Stimulated activated CD4-positive, alpha-beta T cell treated with anti-CD3 and anti-CD28 coated beads, Interleukin-1b, Interleukin-23, amount 100 ng/mL, for 48 hours (primary cell): ENCODE measurements around the gene ADCY4.
A peak's percentile ranks its signal among the peaks of the same experiment; 100 is the strongest.

ENCODE experiments used
- DNase-seq: peaks from one replicate; pipeline ENCODE4 v3.0.0-alpha.2; 2020

ADCY4 gene

GRCh38 chr14:24314377-24315193, 20.3 kb downstream of the ADCY4 start:
- DNase-seq, result no peak

- DNase-seq, result no peak
Observed at GRCh38 chr14:24313913-24314312, 21.0 kb downstream of the ADCY4 start.

- DNase-seq, result no peak
Observed at GRCh38 chr14:24312736-24313507, 21.9 kb downstream of the ADCY4 start.

DNA sequence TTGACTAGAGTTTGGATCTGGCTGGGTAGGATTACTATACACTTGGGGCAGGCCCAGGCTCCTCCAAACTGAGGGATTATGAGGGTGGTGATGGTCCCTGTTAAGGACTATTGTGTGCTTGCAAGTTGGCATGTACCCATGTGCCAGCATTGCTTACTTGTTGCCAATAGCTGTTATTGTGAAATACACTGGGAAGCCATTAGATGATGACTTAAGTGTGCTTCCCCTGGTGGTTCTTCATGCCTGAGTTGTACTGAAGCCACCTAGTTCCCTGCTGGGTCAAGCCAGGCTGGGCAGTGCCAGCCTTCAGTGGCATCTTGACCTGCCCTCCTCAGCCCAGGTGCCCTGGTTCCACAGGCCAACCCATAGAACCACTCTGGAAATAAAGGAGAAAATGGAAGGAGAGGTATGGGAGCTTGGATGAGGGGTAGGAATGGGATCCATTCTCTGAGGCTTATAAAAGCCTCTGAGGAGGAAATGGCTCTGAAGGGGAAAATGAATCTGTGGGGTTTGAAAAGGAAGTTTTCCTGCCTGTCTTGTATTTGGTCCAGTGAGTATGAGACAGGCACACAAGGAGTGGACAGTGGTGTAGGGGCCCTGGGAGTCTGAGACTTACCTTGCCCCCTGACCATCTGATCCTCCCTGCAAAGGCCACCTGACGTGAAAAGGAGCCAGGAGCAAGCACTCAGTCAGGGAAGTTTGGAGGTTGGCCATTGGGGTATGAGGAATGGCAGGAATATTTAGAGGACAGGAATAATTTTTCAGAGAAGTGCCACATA, 22.8 kb downstream of the ADCY4 start:
- DNase-seq, result no peak

DNA sequence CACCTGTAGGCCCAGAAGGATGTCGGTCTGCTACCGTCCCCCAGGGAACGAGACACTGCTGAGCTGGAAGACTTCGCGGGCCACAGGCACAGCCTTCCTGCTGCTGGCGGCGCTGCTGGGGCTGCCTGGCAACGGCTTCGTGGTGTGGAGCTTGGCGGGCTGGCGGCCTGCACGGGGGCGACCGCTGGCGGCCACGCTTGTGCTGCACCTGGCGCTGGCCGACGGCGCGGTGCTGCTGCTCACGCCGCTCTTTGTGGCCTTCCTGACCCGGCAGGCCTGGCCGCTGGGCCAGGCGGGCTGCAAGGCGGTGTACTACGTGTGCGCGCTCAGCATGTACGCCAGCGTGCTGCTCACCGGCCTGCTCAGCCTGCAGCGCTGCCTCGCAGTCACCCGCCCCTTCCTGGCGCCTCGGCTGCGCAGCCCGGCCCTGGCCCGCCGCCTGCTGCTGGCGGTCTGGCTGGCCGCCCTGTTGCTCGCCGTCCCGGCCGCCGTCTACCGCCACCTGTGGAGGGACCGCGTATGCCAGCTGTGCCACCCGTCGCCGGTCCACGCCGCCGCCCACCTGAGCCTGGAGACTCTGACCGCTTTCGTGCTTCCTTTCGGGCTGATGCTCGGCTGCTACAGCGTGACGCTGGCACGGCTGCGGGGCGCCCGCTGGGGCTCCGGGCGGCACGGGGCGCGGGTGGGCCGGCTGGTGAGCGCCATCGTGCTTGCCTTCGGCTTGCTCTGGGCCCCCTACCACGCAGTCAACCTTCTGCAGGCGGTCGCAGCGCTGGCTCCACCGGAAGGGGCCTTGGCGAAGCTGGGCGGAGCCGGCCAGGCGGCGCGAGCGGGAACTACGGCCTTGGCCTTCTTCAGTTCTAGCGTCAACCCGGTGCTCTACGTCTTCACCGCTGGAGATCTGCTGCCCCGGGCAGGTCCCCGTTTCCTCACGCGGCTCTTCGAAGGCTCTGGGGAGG, 23.9 kb downstream of the ADCY4 start, which contains the start of gene LTB4R:
TSS of gene LTB4R (plus strand) at position 857 of the 959 bp plus-strand sequence. CDS start 4,150 bp downstream, outside the sequence.
- peak; percentile 59 for DNase-seq

- no peak for DNase-seq
Observed at GRCh38 chr14:24310265-24310645, 24.6 kb downstream of the ADCY4 start.

- no peak for DNase-seq
Observed at GRCh38 chr14:24309538-24310264, 25.2 kb downstream of the ADCY4 start, which contains the start of gene LTB4R2. Gene LTB4R2, plus strand, starts transcription at chr14:24310140. Its CDS starts 525 bp downstream, at chr14:24310665.

DNA sequence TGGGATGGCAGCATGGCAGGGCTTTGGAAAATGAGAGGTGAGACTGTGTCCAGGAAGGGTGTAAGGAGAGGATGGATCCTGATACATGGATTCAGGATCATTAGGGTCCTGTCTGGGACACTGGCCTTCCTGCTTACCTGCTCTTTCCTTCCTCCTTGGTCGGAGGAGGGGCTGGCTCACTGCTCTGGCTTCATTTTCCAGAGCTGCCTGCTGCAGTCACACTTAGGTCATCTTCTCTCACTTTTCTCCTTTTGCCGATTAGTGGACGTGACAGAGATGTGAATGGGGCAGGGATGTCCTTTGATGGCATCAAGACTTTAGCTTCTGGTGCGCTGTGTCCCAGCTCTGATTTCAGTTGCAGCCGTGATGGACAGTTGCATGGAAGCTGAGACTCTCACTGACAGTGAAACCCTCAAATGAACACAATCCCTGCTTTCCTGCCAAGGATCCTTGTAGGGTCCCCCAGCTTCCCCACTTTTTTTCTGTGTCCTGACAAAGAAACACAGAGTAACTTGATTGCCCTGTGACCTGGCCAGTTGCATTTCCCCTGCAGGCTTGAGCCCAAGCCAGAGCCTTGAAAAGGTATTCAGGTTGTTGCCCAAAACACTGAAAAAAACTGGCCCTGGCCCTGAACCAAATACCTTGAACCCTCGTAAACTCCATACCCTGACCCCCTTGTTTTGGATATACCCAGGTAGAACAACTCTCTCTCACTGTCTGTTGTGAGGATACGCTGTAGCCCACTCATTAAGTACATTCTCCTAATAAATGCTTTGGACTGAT, 26.3 kb downstream of the ADCY4 start:
- DNase-seq, result no peak

- DNase-seq, result peak; percentile 57
Observed at GRCh38 chr14:24307575-24308341, 27.1 kb downstream of the ADCY4 start, which contains the start of gene CIDEB. Gene CIDEB, minus strand, starts transcription at chr14:24307977. Its CDS starts 119 bp downstream, at chr14:24307858.

DNA sequence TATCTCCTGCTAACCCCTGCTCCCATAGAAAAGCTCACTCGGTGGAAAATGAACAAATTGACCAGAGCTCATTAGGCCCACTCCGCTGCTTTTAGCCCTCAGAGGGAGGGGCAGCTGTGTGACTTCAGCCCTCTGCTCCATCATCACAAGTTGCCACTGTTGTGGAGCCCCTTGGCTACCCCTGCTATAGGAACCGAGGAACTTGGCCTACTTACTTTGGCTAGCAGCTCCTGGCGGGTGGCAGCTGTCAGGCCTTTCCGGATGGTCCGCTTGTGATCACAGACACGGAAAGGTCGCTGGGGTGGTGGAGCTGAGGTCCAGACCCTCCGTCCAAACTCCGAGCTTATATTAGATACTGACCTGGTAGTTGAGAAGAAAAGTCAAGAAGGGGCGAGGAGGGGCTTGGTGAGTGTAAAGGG, 27.7 kb downstream of the ADCY4 start:
- DNase-seq, result no peak

GRCh38 chr14:24304019-24304387, 30.9 kb downstream of the ADCY4 start:
- DNase-seq, result no peak

DNA sequence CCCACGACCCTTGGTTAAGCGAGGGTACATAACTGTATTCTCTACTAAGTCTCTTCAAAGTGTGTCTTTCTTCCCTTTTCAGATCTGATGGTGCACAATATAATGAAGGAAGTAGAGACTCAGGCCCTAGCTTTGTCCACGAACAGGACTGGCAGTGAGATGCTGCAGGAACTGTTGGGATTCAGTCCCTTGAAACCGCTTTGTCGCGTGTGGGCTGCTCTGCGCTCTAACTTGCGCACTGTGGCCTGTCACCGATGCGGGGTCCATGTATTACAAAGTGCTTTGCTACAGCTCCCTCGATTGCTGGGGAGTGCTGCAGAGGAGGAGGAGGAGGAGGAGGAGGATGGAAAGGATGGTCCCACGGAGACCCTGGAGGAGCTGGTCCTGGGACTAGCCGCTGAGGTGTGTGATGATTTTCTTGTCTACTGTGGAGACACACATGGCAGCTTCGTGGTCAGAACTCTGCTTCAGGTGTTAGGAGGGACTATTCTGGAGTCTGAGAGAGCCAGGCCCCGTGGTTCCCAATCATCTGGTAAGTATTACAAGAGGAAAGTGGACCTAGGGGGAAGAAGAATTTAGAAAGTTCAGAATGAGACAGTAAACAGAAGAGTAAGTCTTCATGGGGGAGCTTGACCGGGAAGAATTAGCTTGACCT, 34.4 kb downstream of the ADCY4 start:
- no peak for DNase-seq

DNA sequence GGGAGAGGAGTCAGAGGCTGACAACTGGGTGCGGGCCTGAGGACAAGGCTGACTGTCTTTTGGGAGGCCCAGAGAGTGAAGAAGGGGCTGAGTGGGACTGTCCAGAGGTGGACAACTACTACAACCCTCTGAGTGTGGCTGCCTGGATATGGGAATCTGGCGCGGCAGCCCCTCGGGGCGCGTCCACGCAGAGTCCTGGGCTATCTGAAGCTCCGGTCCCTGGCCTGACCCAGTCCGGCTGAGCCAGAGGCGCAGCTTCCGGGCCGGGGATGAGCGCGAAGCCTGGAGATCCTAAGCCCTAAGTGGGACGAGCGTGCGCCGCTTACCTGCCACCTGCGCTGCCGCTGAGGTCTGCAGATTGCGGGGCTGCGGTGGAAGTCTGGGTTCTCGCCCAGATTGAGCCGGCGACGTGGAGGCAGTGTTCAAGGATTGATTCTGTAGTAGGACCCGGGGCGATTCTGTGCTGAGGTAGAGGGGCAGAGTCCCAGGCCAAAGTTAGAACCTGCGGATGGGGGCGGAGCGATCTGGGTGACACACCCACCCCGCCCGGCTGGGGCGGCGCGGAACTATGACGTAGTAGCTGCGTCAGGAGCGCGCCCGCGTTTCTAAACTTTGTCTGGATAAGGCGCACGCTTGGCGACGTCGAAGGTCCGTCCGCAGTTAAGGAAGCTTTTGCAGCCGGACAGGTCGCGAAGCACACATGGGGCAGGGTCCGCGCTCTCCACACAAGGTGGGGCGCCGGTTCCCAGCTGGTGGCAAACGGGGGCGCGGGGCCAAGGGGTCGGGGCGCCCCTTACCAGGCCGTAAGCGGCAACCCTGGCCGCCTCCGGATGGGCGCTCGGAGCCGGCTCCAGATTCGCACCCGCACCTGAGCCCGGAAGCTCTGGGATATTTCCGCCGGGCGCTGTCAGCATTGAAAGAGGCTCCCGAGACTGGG, 35.3 kb downstream of the ADCY4 start, which contains the start of the genes DHRS1 and NOP9:
TSS of gene DHRS1 (minus strand) at position 526 of the 937 bp plus-strand sequence. CDS start 674 bp downstream, outside the sequence.
TSS of gene NOP9 (plus strand) at position 596 of the 937 bp plus-strand sequence. CDS start at position 701, 105 bp downstream.
- peak; percentile 90 for DNase-seq

- peak; percentile 26 for DNase-seq
Observed at GRCh38 chr14:24298892-24299254, 36.0 kb downstream of the ADCY4 start.

GRCh38 chr14:24297190-24297964, 37.5 kb downstream of the ADCY4 start:
- no peak for DNase-seq

GRCh38 chr14:24296341-24297157, 38.3 kb downstream of the ADCY4 start:
- peak; percentile 80 for DNase-seq
